ENCODE measurements around the gene EI24. TPM values are rescaled to one million over a fixed set of nuclear protein-coding genes. Genes with fewer than 3 reads are reported as not detected.

The EI24 gene
- total RNA-seq, 1 experiment from 2014 or later: 93.1 TPM

- ChIA-PET POLR2A (interaction anchor here (0.6 to 4.9 kb wide), 28 partner anchors 11 to 970 kb away, joined by 3 to 144 read pairs (median 4); partner anchors contain the start of genes CCDC15, CHEK1, EI24 and FAM118B), CTCF (interaction anchor here (0.6 to 3.7 kb wide), 4 partner anchors 18 to 296 kb away, joined by 3 to 25 read pairs (median 3); partner anchors contain the start of gene EI24)
- BruUV-seq (replicated peaks): no TSS peak
- peak; percentile 100 for DNase-seq (ENCODE audit: unreplicated experiment)
- H3K36me3 Mint-ChIP-seq (ENCODE audit: insufficient read depth, unreplicated experiment): peaks cover 18% of the 10 kb centered on the region
- peak within 1 kb of the TSS; percentile 96 for H3K27ac Mint-ChIP-seq (ENCODE audit: low read depth, unreplicated experiment)
- TF ChIP-seq CTCF (IDR thresholded peaks at IDR 0.05; ENCODE audit: unreplicated experiment): no peak
- H3K27me3 Mint-ChIP-seq (ENCODE audit: insufficient read depth, unreplicated experiment): no peaks in the 10 kb centered on the region
- intact Hi-C loops (cut with micrococcal nuclease): loop anchor here (1.0 kb wide), 1 partner anchor 33 kb away; the partner anchor contains the start of gene CHEK1
- H3K4me3 Mint-ChIP-seq (ENCODE audit: unreplicated experiment): peak within 1 kb of the TSS; percentile 93
- H3K4me1 Mint-ChIP-seq (ENCODE audit: insufficient read depth, unreplicated experiment): peaks cover 24% of the 10 kb centered on the region
- H3K9me3 Mint-ChIP-seq (ENCODE audit: unreplicated experiment): no peaks in the 10 kb centered on the region
These were observed 23.2 kb downstream of the EI24 start, which contains the start of gene STT3A for GRCh38 chr11:125592305-125593113. STT3A (plus strand) TSS chr11:125592852; CDS start chr11:125595916, 3,064 bp downstream.

DNA sequence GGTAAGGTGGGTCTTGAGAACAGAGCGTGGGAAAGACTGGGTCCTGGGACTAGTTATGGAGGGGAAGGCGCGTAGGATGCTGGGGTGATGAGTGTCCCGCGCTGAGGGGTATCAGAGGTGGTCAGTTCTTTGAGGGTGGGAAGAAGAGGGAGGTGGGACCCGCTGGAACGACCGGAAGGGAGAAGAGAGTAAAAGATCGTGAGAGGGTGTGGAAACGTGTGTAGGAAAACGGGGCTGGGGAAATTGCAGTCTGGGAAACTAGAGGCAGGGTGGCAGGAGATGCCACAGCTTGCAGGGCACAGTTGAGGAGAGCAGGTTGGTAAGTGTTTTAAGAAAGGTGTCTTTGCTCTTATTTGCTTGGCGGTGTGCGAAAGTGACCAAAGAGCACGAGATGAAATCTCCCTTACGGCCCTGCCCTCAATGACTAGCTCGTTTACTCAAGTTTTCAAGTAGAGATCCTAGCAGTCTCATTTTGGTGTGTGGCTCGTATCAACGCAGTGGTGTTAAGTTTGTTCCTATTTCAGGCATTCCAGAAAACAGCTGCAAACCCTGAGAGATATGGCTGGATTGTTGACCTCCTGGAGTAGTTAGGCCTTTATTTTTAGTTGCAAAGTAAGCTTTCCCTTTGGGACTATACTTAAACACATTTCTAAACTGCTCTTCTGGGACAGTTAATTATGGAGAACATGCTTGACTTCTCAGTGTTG, 24.0 kb downstream of the EI24 start:
- intact Hi-C loops (cut with micrococcal nuclease): no loop called here

DNA sequence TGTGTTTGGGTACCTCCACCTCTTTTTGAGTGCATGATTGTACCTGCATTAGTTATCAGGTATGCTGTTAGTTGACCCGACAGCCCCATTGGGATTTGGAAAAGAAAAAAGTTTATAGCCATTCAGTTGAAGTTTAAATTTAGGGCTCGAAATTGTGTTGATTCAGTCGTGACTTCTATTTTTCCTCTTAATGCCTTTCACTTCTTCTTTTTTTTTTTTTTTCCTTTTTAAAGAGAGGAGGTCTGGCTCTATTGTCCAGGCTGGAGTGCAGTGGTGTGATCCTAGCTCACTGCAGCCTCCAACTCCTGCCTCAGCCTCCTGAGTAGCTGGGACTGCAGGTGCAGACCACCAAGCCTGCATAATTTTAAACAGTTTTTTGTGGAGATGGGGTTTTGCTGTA, 25.7 kb downstream of the EI24 start:
- Mint-ChIP-seq H3K36me3 (ENCODE audit: insufficient read depth, unreplicated experiment) (peaks cover 42% of the 10 kb centered on the region), H3K9me3 (ENCODE audit: unreplicated experiment) (no peaks in the 10 kb centered on the region), H3K27me3 (ENCODE audit: insufficient read depth, unreplicated experiment) (no peaks in the 10 kb centered on the region), H3K4me3 (ENCODE audit: unreplicated experiment) (peak overlapping the region; percentile 93), H3K27ac (ENCODE audit: low read depth, unreplicated experiment) (no peak overlapping the region), H3K4me1 (ENCODE audit: insufficient read depth, unreplicated experiment) (peaks cover 17% of the 10 kb centered on the region)
- intact Hi-C loops (cut with micrococcal nuclease): no loop called here
- POLR2A ChIA-PET: no interaction called here
- CTCF ChIA-PET: interaction anchor here (1.0 kb wide), 1 partner anchor 25 kb away, joined by 3 read pairs; the partner anchor contains the start of gene EI24
- TF ChIP-seq CTCF (IDR thresholded peaks at IDR 0.05; ENCODE audit: unreplicated experiment): no peak
- no peak for DNase-seq (ENCODE audit: unreplicated experiment)
- BruUV-seq (replicated peaks): no TSS peak

More for the DNA sequence above, 24.0 kb downstream of the EI24 start:
- Mint-ChIP-seq H3K4me1 (ENCODE audit: insufficient read depth, unreplicated experiment) (peaks cover 22% of the 10 kb centered on the region), H3K9me3 (ENCODE audit: unreplicated experiment) (no peaks in the 10 kb centered on the region), H3K27ac (ENCODE audit: low read depth, unreplicated experiment) (peak overlapping the region; percentile 96), H3K36me3 (ENCODE audit: insufficient read depth, unreplicated experiment) (peaks cover 26% of the 10 kb centered on the region), H3K27me3 (ENCODE audit: insufficient read depth, unreplicated experiment) (no peaks in the 10 kb centered on the region), H3K4me3 (ENCODE audit: unreplicated experiment) (peak overlapping the region; percentile 93)
- TF ChIP-seq CTCF (IDR thresholded peaks at IDR 0.05; ENCODE audit: unreplicated experiment): no peak
- ChIA-PET POLR2A (interaction anchor here (0.6 to 4.9 kb wide), 22 partner anchors 11 to 794 kb away, joined by 3 to 144 read pairs (median 5); partner anchors contain the start of genes CHEK1, EI24, FAM118B and HYLS1), CTCF (interaction anchor here (0.5 to 3.7 kb wide), 10 partner anchors 11 to 1752 kb away, joined by 3 to 25 read pairs (median 3); partner anchors contain the start of genes CHEK1 and EI24)
- DNase-seq (ENCODE audit: unreplicated experiment): peak; percentile 30
- BruUV-seq (replicated peaks): TSS peak; percentile 42

Data from MCF 10A (cell line).